GM12878 (cell line): Measurements from ENCODE around the gene KRTAP1-3. TPM values are rescaled to one million over a fixed set of nuclear protein-coding genes. Genes with fewer than 3 reads are reported as not detected.

Source experiments
- ATAC-seq: fragments of 200-7000 bp; cut with Tn5 transposase; 3 replicates; pipeline ENCODE4 v1.9.1; 2020; ENCODE audit warnings: mild to moderate bottlenecking, moderate library complexity
- BruUV-seq: library from RNA; stranded (reverse); fragments of 400-500 nt; replicated peaks from 2 replicates; lab custom pipeline; 2021; lab: Mats Ljungman, UMichigan
- CTCF ChIA-PET: fragments of 300-600 bp; sonication (Branson Sonifier 250); formaldehyde crosslinking; extraction: SDS; loops from one replicate; lab custom pipeline; 2021; ENCODE audit warnings: inconsistent platforms; lab: Yijun Ruan, JAX
- POLR2A ChIA-PET: fragments of 350-600 bp; formaldehyde crosslinking; extraction: SDS; loops from one replicate; lab custom pipeline; 2021; ENCODE audit warnings: inconsistent platforms; lab: Charles Lee
- RAD21 ChIA-PET: fragments of 300-600 bp; sonication (Branson Sonifier 250); formaldehyde crosslinking; loops from one replicate; lab custom pipeline; 2023; ENCODE audit warnings: antibody characterized with exemption; ENCODE audit not compliant: unreplicated experiment; lab: Charles Lee
- SMC1A ChIA-PET: fragments of 300-600 bp; sonication (Branson Sonifier 250); formaldehyde crosslinking; loops from one replicate; lab custom pipeline; 2023; ENCODE audit not compliant: unreplicated experiment, uncharacterized antibody; lab: Charles Lee
- DNase-seq: peaks from one replicate; pipeline ENCODE4 v3.0.0-alpha.2; 2011; ENCODE audit warnings: low read depth, low spot score
- FAIRE-seq: peaks from 3 replicates; lab custom pipeline; 2011; peaks lifted over from hg19 to GRCh38; lab: Jason Lieb, UNC
- H2AFZ ChIP-seq: 2 replicates; pipeline ENCODE4 v1.6.0; 2011; ENCODE audit warnings: low read depth, low read length, control low read depth; ENCODE audit not compliant: control insufficient read depth
- H3K27ac ChIP-seq: 2 replicates; pipeline ENCODE4 v1.5.1; 2011; ENCODE audit warnings: control low read depth; ENCODE audit not compliant: control insufficient read depth, insufficient read depth
- H3K27me3 ChIP-seq, 2 experiments: replicated peaks in 1 of 2; 2 replicates each; pipeline versions ENCODE4 v1.6.0 to v1.6.1; 2011; ENCODE audit warnings: low read length in 1 of 2; ENCODE audit not compliant: control insufficient read depth in 2 of 2, insufficient read depth in 2 of 2
- H3K36me3 ChIP-seq, 2 experiments: 2 replicates each; pipeline ENCODE4 v1.5.1; 2011; ENCODE audit warnings: low read length in 1 of 2; ENCODE audit not compliant: control insufficient read depth in 2 of 2, insufficient read depth in 2 of 2
- H3K4me1 ChIP-seq: 2 replicates; pipeline ENCODE4 v1.6.1; 2011; ENCODE audit warnings: mild to moderate bottlenecking, low read length, moderate library complexity, mixed read lengths; ENCODE audit not compliant: control insufficient read depth, insufficient read depth
- H3K4me2 ChIP-seq: 2 replicates; pipeline ENCODE4 v1.6.0; 2011; ENCODE audit warnings: control low read depth; ENCODE audit not compliant: control insufficient read depth, insufficient read depth
- H3K4me3 ChIP-seq: fragments of 200-600 bp; sonication (generic); 2 replicates; pipeline ENCODE4 v1.5.1; 2016
- H3K79me2 ChIP-seq: 2 replicates; pipeline ENCODE4 v1.6.0; 2011; ENCODE audit warnings: low read length; ENCODE audit not compliant: control insufficient read depth, insufficient read depth
- H3K9ac ChIP-seq: 2 replicates; pipeline ENCODE4 v1.8.0; 2011; ENCODE audit warnings: low read length, control low read depth, mixed read lengths; ENCODE audit not compliant: control insufficient read depth, insufficient read depth
- H3K9me3 ChIP-seq: replicated peaks from 3 replicates; pipeline ENCODE4 v1.5.1; 2011; ENCODE audit warnings: mild to moderate bottlenecking, low read length; ENCODE audit not compliant: control insufficient read depth, insufficient read depth
- H4K20me1 ChIP-seq: 2 replicates; pipeline ENCODE4 v1.6.0; 2011; ENCODE audit not compliant: control insufficient read depth, insufficient read depth
- BMI1 ChIP-seq: fragments of 450-650 bp; IDR thresholded peaks from 2 replicates; pipeline ENCODE4 v1.6.1; 2016; ENCODE audit warnings: mild to moderate bottlenecking, moderate library complexity, borderline replicate concordance
- BRCA1 ChIP-seq: IDR thresholded peaks from 2 replicates; pipeline ENCODE4 v1.6.1; 2011; ENCODE audit warnings: low read depth, low read length, improper control_type of control experiment
- CREB1 ChIP-seq: IDR thresholded peaks from 2 replicates; pipeline ENCODE4 v1.6.1; 2012; ENCODE audit warnings: low read depth, mild to moderate bottlenecking, inconsistent platforms
- IKZF2 ChIP-seq, 2 experiments: fragments of 450-650 bp; IDR thresholded peaks; 2 replicates each; pipeline ENCODE4 v1.6.1; 2017; ENCODE audit warnings: mild to moderate bottlenecking in 2 of 2, moderate library complexity in 2 of 2
- LARP7 ChIP-seq: fragments of 450-650 bp; IDR thresholded peaks from 2 replicates; pipeline ENCODE4 v1.6.1; 2017; ENCODE audit warnings: mild to moderate bottlenecking
- MXI1 ChIP-seq: fragments of 150-350 bp; IDR thresholded peaks from 2 replicates; pipeline ENCODE4 v1.6.1; 2011; ENCODE audit warnings: low read depth, mild to moderate bottlenecking, inconsistent platforms, low read length, improper control_type of control experiment
- NFIC ChIP-seq: IDR thresholded peaks from 2 replicates; pipeline ENCODE4 v1.6.1; 2012; ENCODE audit warnings: low read depth, mild to moderate bottlenecking, inconsistent platforms, low read length, moderate library complexity
- NR2C2 ChIP-seq: IDR thresholded peaks from 2 replicates; pipeline ENCODE4 v1.6.1; 2011; ENCODE audit warnings: borderline replicate concordance, low read depth; ENCODE audit not compliant: control insufficient read depth, insufficient read length
- PBX3 ChIP-seq: IDR thresholded peaks from 2 replicates; pipeline ENCODE4 v1.6.1; 2011; ENCODE audit warnings: mild to moderate bottlenecking, low read depth, low read length, moderate library complexity; ENCODE audit not compliant: insufficient replicate concordance
- POLR2AphosphoS5 ChIP-seq: IDR thresholded peaks from 2 replicates; pipeline ENCODE4 v1.6.1; 2011; ENCODE audit warnings: mild to moderate bottlenecking, low read length, inconsistent platforms
- RCOR1 ChIP-seq: conservative IDR thresholded peaks from 2 replicates; pipeline ENCODE4 v1.6.1; 2012; ENCODE audit warnings: low read depth, low read length, improper control_type of control experiment
- USF2 ChIP-seq: IDR thresholded peaks from 2 replicates; pipeline ENCODE4 v1.6.1; 2011; ENCODE audit warnings: low read depth, low read length, improper control_type of control experiment, borderline replicate concordance
- YBX1 ChIP-seq: fragments of 450-650 bp; IDR thresholded peaks from 2 replicates; pipeline ENCODE4 v1.6.1; 2016; ENCODE audit warnings: antibody characterized with exemption
- ZBTB11 ChIP-seq: fragments of 450-650 bp; formaldehyde crosslinking; IDR thresholded peaks from 2 replicates; pipeline ENCODE4 v1.5.0; 2022; ENCODE audit warnings: mild to moderate bottlenecking, missing genetic modification characterization
- ZNF217 ChIP-seq: fragments of 450-650 bp; IDR thresholded peaks from 2 replicates; pipeline ENCODE4 v1.6.1; 2017; ENCODE audit warnings: antibody characterized with exemption, mild to moderate bottlenecking
- in situ Hi-C: fragments of 300-500 bp; cut with MboI; formaldehyde crosslinking; loops from 9 replicates; pipeline ENCODE4 v1.14.3; 2018; ENCODE audit warnings: mixed read lengths
- intact Hi-C: fragments of 100-400 bp; cut with micrococcal nuclease; formaldehyde crosslinking; loops from one replicate; pipeline ENCODE4 v1.14.2; 2022; ENCODE audit not compliant: unreplicated experiment
- polyA plus RNA-seq, 11 experiments: library from polyadenylated mRNA; depleted of rRNA in 4 of 11; unstranded in 6 of 11; stranded (reverse) in 5 of 11; fragments of >200 nt; fragmentation: Nextera tagmentation in 4 of 11; fragmentation: Illumina TruSeq in 1 of 11; extraction: Ambion mirVana in 4 of 11; extraction: Trizol in 1 of 11; gene quantifications; 1 replicate in 1 of 11; 2 replicates in 10 of 11; pipeline versions ENCODE4 v1.2.1 to v1.2.3, GENCODE V29; 2011 to 2016; ENCODE audit warnings: inconsistent platforms in 2 of 11, missing spikeins in 2 of 11, low read depth in 1 of 11
- total RNA-seq, 4 experiments: library from RNA; depleted of rRNA in 3 of 4; stranded (reverse); fragments of >200 nt in 3 of 4; fragmentation: Illumina TruSeq in 1 of 4; extraction: Trizol in 1 of 4; gene quantifications; 2 replicates each; pipeline versions ENCODE4 v1.2.1 to v1.2.3, GENCODE V29; 2013 to 2021
- TF ChIP-seq, protein P1 (sequence below), 3 experiments: IDR thresholded peaks in 2 of 3; conservative IDR thresholded peaks in 1 of 3; 2 replicates each; pipeline ENCODE4 v1.5.1; 2011; ENCODE audit warnings: low read depth in 3 of 3, low read length in 3 of 3, mild to moderate bottlenecking in 3 of 3, control low read depth in 2 of 3, moderate library complexity in 2 of 3, inconsistent platforms in 1 of 3, mixed read lengths in 1 of 3; ENCODE audit not compliant: control insufficient read depth in 2 of 3, insufficient read depth in 1 of 3; ENCODE audit errors: extremely low read depth in 1 of 3

Gene KRTAP1-3
- total and polyA plus RNA-seq, 10 of the 15 experiments (the other 5 are each of a cell fraction or from before 2014, with no cell fraction given), result not detected

DNA sequence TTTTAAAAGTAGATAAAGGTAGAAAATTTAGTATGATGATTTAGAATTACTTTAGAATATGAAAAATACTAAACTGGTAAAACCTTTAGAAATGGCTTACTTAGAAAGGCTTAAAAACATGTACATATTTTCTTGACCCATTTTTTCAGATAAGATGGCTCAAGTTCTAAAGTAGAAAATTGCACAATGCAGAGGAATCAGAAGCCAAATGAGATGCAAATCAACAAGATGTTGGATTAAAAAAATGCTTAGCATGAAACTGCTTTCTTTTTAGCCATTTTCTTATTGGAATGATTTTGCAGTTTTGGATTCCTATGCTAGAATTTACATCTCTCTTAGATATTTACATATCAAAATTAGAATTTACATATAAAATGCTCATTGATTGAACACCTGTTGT is 24.2 kb downstream of the KRTAP1-3 start:
- DNase-seq (no peak), FAIRE-seq (no peak), ATAC-seq (no peak)
- no peaks in the 10 kb centered on the region for H3K4me1 ChIP-seq
- no peaks in the 10 kb centered on the region for H3K79me2 ChIP-seq
- ChIA-PET SMC1A (no interaction called here), CTCF (no interaction called here), POLR2A (no interaction called here), RAD21 (no interaction called here)
- H3K36me3 ChIP-seq, result no peaks in the 10 kb centered on the region
- H4K20me1 ChIP-seq, result no peaks in the 10 kb centered on the region
- intact Hi-C loops (no loop called here), in situ Hi-C loops (no loop called here)
- no TSS peak for BruUV-seq
- no peak overlapping the region for H3K4me3 ChIP-seq
- peaks cover 0 to 3% of the 10 kb centered on the region in 2 experiments; a peak in 2 of 4 replicates for H3K27me3 ChIP-seq
- H2AFZ ChIP-seq, result no peak overlapping the region
- H3K9ac ChIP-seq, result no peak overlapping the region
- no peaks in the 10 kb centered on the region for H3K9me3 ChIP-seq
- no peak overlapping the region for H3K27ac ChIP-seq
- no peak overlapping the region for H3K4me2 ChIP-seq
- no peak for TF ChIP-seq BRCA1
- no peak for TF ChIP-seq ZNF217
- TF ChIP-seq MXI1, result no peak
- no peak for TF ChIP-seq USF2
- no peak for TF ChIP-seq LARP7
- no peak for TF ChIP-seq ZBTB11 (CRISPR knock-in tag)
- no peak for TF ChIP-seq BMI1
- no peak for TF ChIP-seq IKZF2 (IDR thresholded peaks at IDR 0.05)
- TF ChIP-seq YBX1, result no peak
- TF ChIP-seq CREB1, result no peak
- TF ChIP-seq PBX3, result no peak
- TF ChIP-seq POLR2AphosphoS5, result no peak
- no peak for TF ChIP-seq RCOR1
- TF ChIP-seq, protein P1, sequence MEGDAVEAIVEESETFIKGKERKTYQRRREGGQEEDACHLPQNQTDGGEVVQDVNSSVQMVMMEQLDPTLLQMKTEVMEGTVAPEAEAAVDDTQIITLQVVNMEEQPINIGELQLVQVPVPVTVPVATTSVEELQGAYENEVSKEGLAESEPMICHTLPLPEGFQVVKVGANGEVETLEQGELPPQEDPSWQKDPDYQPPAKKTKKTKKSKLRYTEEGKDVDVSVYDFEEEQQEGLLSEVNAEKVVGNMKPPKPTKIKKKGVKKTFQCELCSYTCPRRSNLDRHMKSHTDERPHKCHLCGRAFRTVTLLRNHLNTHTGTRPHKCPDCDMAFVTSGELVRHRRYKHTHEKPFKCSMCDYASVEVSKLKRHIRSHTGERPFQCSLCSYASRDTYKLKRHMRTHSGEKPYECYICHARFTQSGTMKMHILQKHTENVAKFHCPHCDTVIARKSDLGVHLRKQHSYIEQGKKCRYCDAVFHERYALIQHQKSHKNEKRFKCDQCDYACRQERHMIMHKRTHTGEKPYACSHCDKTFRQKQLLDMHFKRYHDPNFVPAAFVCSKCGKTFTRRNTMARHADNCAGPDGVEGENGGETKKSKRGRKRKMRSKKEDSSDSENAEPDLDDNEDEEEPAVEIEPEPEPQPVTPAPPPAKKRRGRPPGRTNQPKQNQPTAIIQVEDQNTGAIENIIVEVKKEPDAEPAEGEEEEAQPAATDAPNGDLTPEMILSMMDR (IDR thresholded peaks at IDR 0.05 in 2 of 3, conservative IDR thresholded peaks at IDR 0.05 in 1 of 3; ENCODE audit: control insufficient read depth in 2 of 3, extremely low read depth in 1 of 3, insufficient read depth in 1 of 3, low read depth in 3 of 3, low read length in 3 of 3), result no peak
- TF ChIP-seq NR2C2, result no peak
- no peak for TF ChIP-seq NFIC
- TF ChIP-seq, all 136 proteins: peak for 0
